ENCODE data around the gene TFEB. TPM values are rescaled to one million over a fixed set of nuclear protein-coding genes. Genes with fewer than 3 reads are reported as not detected.

Gene TFEB
- total RNA-seq, 1 experiment from 2014 or later: 16.2 TPM

GRCh38 chr6:41779336-41779735 lies 43.9 kb upstream of the TFEB start:
- CTCF ChIA-PET: interaction anchor here (0.6 kb wide), 1 partner anchor 91 kb away, joined by 4 read pairs; no protein-coding TSS in a partner anchor
- no peak overlapping the region for H3K27ac Mint-ChIP-seq (ENCODE audit: low read depth, unreplicated experiment)
- intact Hi-C loops (cut with micrococcal nuclease): loop anchor here (5.0 kb wide), 1 partner anchor 97 kb away; no protein-coding TSS in a partner anchor
- POLR2A ChIA-PET: interaction anchor here (0.7 to 1.2 kb wide), 4 partner anchors 8 to 142 kb away, joined by 3 to 5 read pairs (median 4); partner anchors contain the start of genes TFEB and TOMM6
- DNase-seq (ENCODE audit: unreplicated experiment): no peak
- peak overlapping the region; percentile 90 for H3K4me3 Mint-ChIP-seq (ENCODE audit: unreplicated experiment)
- peaks cover 17% of the 10 kb centered on the region for H3K36me3 Mint-ChIP-seq (ENCODE audit: insufficient read depth, unreplicated experiment)
- BruUV-seq (replicated peaks): no TSS peak
- H3K9me3 Mint-ChIP-seq (ENCODE audit: unreplicated experiment): no peaks in the 10 kb centered on the region
- no peaks in the 10 kb centered on the region for H3K27me3 Mint-ChIP-seq (ENCODE audit: insufficient read depth, unreplicated experiment)
- H3K4me1 Mint-ChIP-seq (ENCODE audit: insufficient read depth, unreplicated experiment): peaks cover 19% of the 10 kb centered on the region
- no peak for TF ChIP-seq CTCF (IDR thresholded peaks at IDR 0.05; ENCODE audit: unreplicated experiment)

- no peaks in the 10 kb centered on the region for H3K9me3 Mint-ChIP-seq (ENCODE audit: unreplicated experiment)
- CTCF ChIA-PET: interaction anchor here (0.7 to 5.9 kb wide), 9 partner anchors 7 to 934 kb away, joined by 3 to 48 read pairs (median 3); partner anchors contain the start of genes TFEB and TOMM6
- TF ChIP-seq CTCF (IDR thresholded peaks at IDR 0.05; ENCODE audit: unreplicated experiment): no peak
- BruUV-seq (replicated peaks): TSS peak; percentile 37
- peak overlapping the region; percentile 90 for H3K4me3 Mint-ChIP-seq (ENCODE audit: unreplicated experiment)
- peaks cover 18% of the 10 kb centered on the region for H3K4me1 Mint-ChIP-seq (ENCODE audit: insufficient read depth, unreplicated experiment)
- H3K27ac Mint-ChIP-seq (ENCODE audit: low read depth, unreplicated experiment): no peak overlapping the region
- H3K27me3 Mint-ChIP-seq (ENCODE audit: insufficient read depth, unreplicated experiment): no peaks in the 10 kb centered on the region
- H3K36me3 Mint-ChIP-seq (ENCODE audit: insufficient read depth, unreplicated experiment): peaks cover 21% of the 10 kb centered on the region
- POLR2A ChIA-PET: interaction anchor here (0.7 to 1.2 kb wide), 5 partner anchors 9 to 272 kb away, joined by 3 to 5 read pairs (median 3); partner anchors contain the start of gene TOMM6
- DNase-seq (ENCODE audit: unreplicated experiment): no peak
- intact Hi-C loops (cut with micrococcal nuclease): loop anchor here (5.0 kb wide), 1 partner anchor 97 kb away; no protein-coding TSS in a partner anchor
These were observed 43.5 kb upstream of the TFEB start for GRCh38 chr6:41778895-41779294.

GRCh38 chr6:41777551-41778285 lies 42.3 kb upstream of the TFEB start:
- Mint-ChIP-seq H3K4me3 (ENCODE audit: unreplicated experiment) (no peak overlapping the region), H3K4me1 (ENCODE audit: insufficient read depth, unreplicated experiment) (peaks cover 18% of the 10 kb centered on the region), H3K36me3 (ENCODE audit: insufficient read depth, unreplicated experiment) (peaks cover 23% of the 10 kb centered on the region), H3K27ac (ENCODE audit: low read depth, unreplicated experiment) (peak overlapping the region; percentile 42), H3K9me3 (ENCODE audit: unreplicated experiment) (no peaks in the 10 kb centered on the region), H3K27me3 (ENCODE audit: insufficient read depth, unreplicated experiment) (no peaks in the 10 kb centered on the region)
- DNase-seq (ENCODE audit: unreplicated experiment): no peak
- POLR2A ChIA-PET: interaction anchor here (0.7 to 0.9 kb wide), 4 partner anchors 12 to 273 kb away, joined by 3 to 5 read pairs (median 3); partner anchors contain the start of genes BYSL and MED20
- BruUV-seq (replicated peaks): no TSS peak
- CTCF ChIA-PET: interaction anchor here (0.6 to 5.9 kb wide), 13 partner anchors 8 to 409 kb away, joined by 3 to 48 read pairs (median 3); partner anchors contain the start of genes TFEB and TOMM6
- TF ChIP-seq CTCF (IDR thresholded peaks at IDR 0.05; ENCODE audit: unreplicated experiment): no peak
- intact Hi-C loops (cut with micrococcal nuclease): loop anchor here (5.0 kb wide), 1 partner anchor 95 kb away; no protein-coding TSS in a partner anchor

- Mint-ChIP-seq H3K27ac (ENCODE audit: low read depth, unreplicated experiment) (no peak overlapping the region), H3K4me1 (ENCODE audit: insufficient read depth, unreplicated experiment) (peaks cover 7% of the 10 kb centered on the region), H3K36me3 (ENCODE audit: insufficient read depth, unreplicated experiment) (peaks cover 37% of the 10 kb centered on the region), H3K9me3 (ENCODE audit: unreplicated experiment) (no peaks in the 10 kb centered on the region), H3K27me3 (ENCODE audit: insufficient read depth, unreplicated experiment) (no peaks in the 10 kb centered on the region), H3K4me3 (ENCODE audit: unreplicated experiment) (no peak overlapping the region)
- CTCF ChIA-PET: interaction anchor here (0.7 to 5.9 kb wide), 20 partner anchors 10 to 408 kb away, joined by 3 to 48 read pairs (median 5); partner anchors contain the start of genes TFEB and TOMM6
- no peak for DNase-seq (ENCODE audit: unreplicated experiment)
- POLR2A ChIA-PET: interaction anchor here (0.7 to 1.2 kb wide), 2 partner anchors 41 to 446 kb away, joined by 3 read pairs; no protein-coding TSS in a partner anchor
- BruUV-seq (replicated peaks): no TSS peak
- no peak for TF ChIP-seq CTCF (IDR thresholded peaks at IDR 0.05; ENCODE audit: unreplicated experiment)
- intact Hi-C loops (cut with micrococcal nuclease): loop anchor here (5.0 kb wide), 1 partner anchor 93 kb away; no protein-coding TSS in a partner anchor
These were observed 40.0 kb upstream of the TFEB start for GRCh38 chr6:41775293-41775882.
